Measurements from ENCODE around the gene NLRP3. TPM values are rescaled to one million over a fixed set of nuclear protein-coding genes. Genes with fewer than 3 reads are reported as not detected.

Gene NLRP3
- total and polyA plus RNA-seq, 2 experiments from 2014 or later, result 0.42 TPM; not detected in 1

DNA sequence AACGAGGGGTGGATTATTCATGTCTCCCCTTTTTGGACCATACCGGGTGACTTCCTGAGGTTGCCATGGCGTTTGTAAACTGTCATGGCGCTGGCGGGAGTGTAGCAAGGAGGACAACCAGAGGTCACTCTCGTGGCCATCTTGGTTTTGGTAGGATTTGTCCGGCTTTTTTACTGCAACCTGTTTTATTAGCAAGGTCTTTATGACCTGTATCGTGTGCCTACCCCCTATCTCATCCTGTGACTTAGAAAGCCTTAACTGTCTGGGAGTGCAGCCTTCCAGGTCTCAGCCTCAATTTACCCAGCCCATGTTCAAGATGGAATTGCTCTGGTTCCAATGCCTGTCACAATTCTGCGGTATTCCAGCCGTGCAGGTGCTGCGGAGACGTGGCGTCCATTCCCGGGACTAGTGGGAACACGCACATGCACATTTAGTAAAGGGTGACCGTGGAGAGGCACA is 44.1 kb upstream of the NLRP3 start (continued):
- TF ChIP-seq ZNF462 (CRISPR knock-in tag; IDR thresholded peaks at IDR 0.05), result no peak
- no peak for TF ChIP-seq STAT1 (IDR thresholded peaks at IDR 0.05; ENCODE audit: unreplicated experiment)
- no peak for TF ChIP-seq EZH2 (IDR thresholded peaks at IDR 0.05; ENCODE audit: low read depth, unreplicated experiment)
- TF ChIP-seq EZH2phosphoT487 (IDR thresholded peaks at IDR 0.05; ENCODE audit: unreplicated experiment), result no peak
- TF ChIP-seq ZNF114 (CRISPR knock-in tag; IDR thresholded peaks at IDR 0.05), result no peak
- no peak for TF ChIP-seq POLR2AphosphoS5 (IDR thresholded peaks at IDR 0.05; ENCODE audit: low read depth)

DNA sequence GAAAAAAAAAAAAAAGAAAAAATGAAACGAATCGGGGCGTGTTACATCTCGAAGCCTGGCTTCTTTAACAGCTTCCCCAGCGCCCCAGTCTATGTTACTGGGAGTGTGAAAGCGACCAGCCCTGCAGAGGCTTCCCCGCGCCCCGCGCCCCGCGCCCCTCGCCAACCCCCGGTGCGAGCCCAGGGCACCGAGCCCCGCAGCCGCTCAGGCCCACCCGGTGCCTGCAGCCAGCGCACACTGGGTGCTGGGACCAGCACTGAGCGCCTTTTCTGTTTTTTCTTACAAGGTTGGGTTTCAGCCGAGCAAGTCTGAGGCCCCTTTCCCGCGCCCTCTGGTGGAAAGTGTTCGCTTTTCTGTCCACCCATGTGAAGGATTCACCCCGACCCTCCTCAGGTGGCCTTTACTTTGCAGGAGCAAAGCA is 42.2 kb upstream of the NLRP3 start:
- no peaks in the 10 kb centered on the region for H3K79me2 ChIP-seq (replicated peaks; ENCODE audit: insufficient read depth)
- peak overlapping the region; percentile 61 for H3K4me2 ChIP-seq
- H3K36me3 ChIP-seq (ENCODE audit: insufficient read depth), result no peaks in the 10 kb centered on the region
- peak overlapping the region; percentile 43; the same call in 1 of the 2 replicates for H3K4me3 ChIP-seq
- Mint-ChIP-seq H3K4me3 (no peak overlapping the region), H3K4me1 (peaks cover 72% of the 10 kb centered on the region), H3K27ac (no peak overlapping the region), H3K36me3 (ENCODE audit: low read depth) (peaks cover 8% of the 10 kb centered on the region), H3K27me3 (ENCODE audit: insufficient read depth, low read depth, poor library complexity) (peaks cover 21% of the 10 kb centered on the region), H3K9me3 (peaks cover 7% of the 10 kb centered on the region; the same call in 2 of the 3 replicates)
- no peaks in the 10 kb centered on the region for H4K20me1 ChIP-seq (replicated peaks; ENCODE audit: insufficient read depth)
- peaks cover 59% of the 10 kb centered on the region for H3K4me1 ChIP-seq (ENCODE audit: insufficient read depth)
- peak overlapping the region; percentile 29; the same call in 1 of the 2 replicates for H3K27ac ChIP-seq (ENCODE audit: low read depth)
- no peaks in the 10 kb centered on the region for H3K9me2 ChIP-seq (ENCODE audit: insufficient read depth)
- H3F3A ChIP-seq (replicated peaks; ENCODE audit: low read depth), result peaks cover 23% of the 10 kb centered on the region
- peak overlapping the region; percentile 1; the same call in 1 of the 2 replicates for H2AFZ ChIP-seq
- ATAC-seq (peak; percentile 65), DNase-seq (ENCODE audit: low spot score) (peak; percentile 94)
- H3K27me3 ChIP-seq (ENCODE audit: insufficient read depth), result no peaks in the 10 kb centered on the region
- TF ChIP-seq ZNF331 (CRISPR knock-in tag; IDR thresholded peaks at IDR 0.05; ENCODE audit: low read depth) (no peak), CREB1 (CRISPR knock-in tag; IDR thresholded peaks at IDR 0.05; ENCODE audit: low read depth) (no peak), ZNF462 (CRISPR knock-in tag; IDR thresholded peaks at IDR 0.05) (no peak)
